HG02938 (cell line): Measurements from ENCODE around the gene VWA3A.
"Not testable (repeated sequence)": the region's sequence is repeated elsewhere in the genome, so short reads cannot be mapped to it uniquely, and the experiment has no call there.

ENCODE experiments used
- ATAC-seq: cut with Tn5 transposase; IDR thresholded peaks from one replicate; pipeline ENCODE4 v1.9.1; 2021; ENCODE audit warnings: mild to moderate bottlenecking, moderate library complexity; ENCODE audit not compliant: unreplicated experiment

The VWA3A gene

GRCh38 chr16:22092143-22092933, at the start of gene VWA3A:
Gene VWA3A, plus strand, starts transcription at chr16:22092541. Its CDS starts 97 bp downstream, at chr16:22092638.
- no peak for ATAC-seq

- not testable (repeated sequence) for ATAC-seq
Measured at GRCh38 chr16:22043882-22044281, 48.5 kb upstream of the VWA3A start.

GRCh38 chr16:22045888-22046287, 46.5 kb upstream of the VWA3A start:
- not testable (repeated sequence) for ATAC-seq

- no peak for ATAC-seq
Measured at GRCh38 chr16:22050963-22051362, 41.4 kb upstream of the VWA3A start.

GRCh38 chr16:22052980-22053379, 39.4 kb upstream of the VWA3A start:
- ATAC-seq: no peak

- ATAC-seq: no peak
Measured at GRCh38 chr16:22053921-22054341, 38.4 kb upstream of the VWA3A start.

GRCh38 chr16:22054847-22055590, 37.3 kb upstream of the VWA3A start:
- no peak for ATAC-seq

- no peak for ATAC-seq
Measured at GRCh38 chr16:22055881-22056280, 36.5 kb upstream of the VWA3A start.

GRCh38 chr16:22063888-22064467, 28.4 kb upstream of the VWA3A start:
- ATAC-seq: no peak

GRCh38 chr16:22065252-22065651, 27.1 kb upstream of the VWA3A start:
- ATAC-seq: no peak

- ATAC-seq: no peak
Measured at GRCh38 chr16:22070361-22071330, 21.7 kb upstream of the VWA3A start.

- ATAC-seq: no peak
Measured at GRCh38 chr16:22071331-22071910, 20.9 kb upstream of the VWA3A start.

GRCh38 chr16:22073350-22073749, 19.0 kb upstream of the VWA3A start:
- no peak for ATAC-seq

GRCh38 chr16:22075043-22075757, 17.1 kb upstream of the VWA3A start:
- ATAC-seq: no peak

- no peak for ATAC-seq
Measured at GRCh38 chr16:22075776-22076175, 16.6 kb upstream of the VWA3A start.

- no peak for ATAC-seq
Measured at GRCh38 chr16:22077700-22078313, 14.5 kb upstream of the VWA3A start.

- no peak for ATAC-seq
Measured at GRCh38 chr16:22078656-22079055, 13.7 kb upstream of the VWA3A start.

- no peak for ATAC-seq
Measured at GRCh38 chr16:22081050-22081449, 11.3 kb upstream of the VWA3A start.

GRCh38 chr16:22086440-22086839, 5.9 kb upstream of the VWA3A start:
- ATAC-seq: no peak
